HCT116 (cell line): Measurements from ENCODE around the gene MYLK2. TPM values are rescaled to one million over a fixed set of nuclear protein-coding genes. Genes with fewer than 3 reads are reported as not detected.

ENCODE experiments used
- ATAC-seq: fragments of 200-7000 bp; cut with Tn5 transposase; 2 replicates; pipeline ENCODE4 v1.9.1; 2020; ENCODE audit warnings: mild to moderate bottlenecking, moderate library complexity
- BruUV-seq: library from RNA; stranded (reverse); fragments of 400-500 nt; replicated peaks from 2 replicates; lab custom pipeline; 2021; lab: Mats Ljungman, UMichigan
- CTCF ChIA-PET: fragments of 300-600 bp; sonication (Branson Sonifier 250); formaldehyde crosslinking; loops from one replicate; lab custom pipeline; 2021; ENCODE audit warnings: antibody characterized with exemption; lab: Charles Lee
- POLR2A ChIA-PET: fragments of 300-600, 350-600 bp; sonication (Branson Sonifier 250); formaldehyde crosslinking; loops from one replicate; lab custom pipeline; 2021; ENCODE audit warnings: antibody characterized with exemption; lab: Charles Lee
- RAD21 ChIA-PET, 2 experiments: fragments of 300-600 bp; sonication (Branson Sonifier 250); formaldehyde crosslinking; loops; one replicate each; lab custom pipeline; 2023; ENCODE audit warnings: low total read pairs in 2 of 2; ENCODE audit not compliant: uncharacterized antibody in 2 of 2, unreplicated experiment in 2 of 2, low non-redundant PET in 1 of 2; lab: Charles Lee
- DNase-seq: peaks from one replicate; pipeline ENCODE4 v3.0.0-alpha.2; 2010; ENCODE audit warnings: low read depth, low spot score
- H2AFZ ChIP-seq: fragments of 200-600 bp; shearing (Covaris generic), sonication (generic); 2 replicates; pipeline ENCODE4 v1.6.1; 2017; ENCODE audit warnings: low read depth, mixed run types, mixed read lengths, antibody characterized with exemption, low read length; ENCODE audit not compliant: poor library complexity, severe bottlenecking
- H3K27ac ChIP-seq: 2 replicates; pipeline ENCODE4 v1.5.1; 2012; ENCODE audit warnings: low read depth, low read length
- H3K27me3 ChIP-seq: fragments of 200-600 bp; sonication (generic); 2 replicates; pipeline ENCODE4 v1.6.1; 2016; ENCODE audit warnings: mixed run types, low read length, mixed read lengths; ENCODE audit not compliant: insufficient read depth
- H3K36me3 ChIP-seq, 2 experiments: fragments of 200-500 bp in 1 of 2; fragments of 200-600 bp in 1 of 2; sonication (Bioruptor generic) in 1 of 2; sonication (generic) in 1 of 2; 2 replicates each; pipeline versions ENCODE4 v1.5.1 to v1.6.1; 2014 to 2016; ENCODE audit warnings: low read length in 2 of 2, inconsistent platforms in 1 of 2, mixed read lengths in 1 of 2, mixed run types in 1 of 2; ENCODE audit not compliant: insufficient read depth in 2 of 2, control insufficient read depth in 1 of 2
- H3K4me1 ChIP-seq, 2 experiments: fragments of 200-600 bp in 1 of 2; sonication (generic) in 1 of 2; 2 replicates each; pipeline versions ENCODE4 v1.5.1 to v1.6.1; 2012 to 2017; ENCODE audit warnings: low read length in 2 of 2, inconsistent platforms in 1 of 2, mild to moderate bottlenecking in 1 of 2, mixed read lengths in 1 of 2, mixed run types in 1 of 2, moderate library complexity in 1 of 2; ENCODE audit not compliant: insufficient read depth in 2 of 2, control insufficient read depth in 1 of 2
- H3K4me2 ChIP-seq: fragments of 200-600 bp; sonication (generic); 2 replicates; pipeline ENCODE4 v1.6.1; 2017; ENCODE audit warnings: mixed run types, low read length, mixed read lengths
- H3K4me3 ChIP-seq, 2 experiments: fragments of 200-600 bp in 1 of 2; sonication (generic) in 1 of 2; replicated peaks in 1 of 2; 2 replicates each; pipeline ENCODE4 v1.5.1; 2011 to 2016; ENCODE audit warnings: low read length in 2 of 2, control low read depth in 1 of 2, low read depth in 1 of 2, mild to moderate bottlenecking in 1 of 2, mixed read lengths in 1 of 2, mixed run types in 1 of 2
- H3K79me2 ChIP-seq: fragments of 200-600 bp; sonication (generic); 2 replicates; pipeline ENCODE4 v1.6.1; 2017; ENCODE audit warnings: mild to moderate bottlenecking, mixed run types, low read length, moderate library complexity, mixed read lengths; ENCODE audit not compliant: insufficient read depth
- H3K9ac ChIP-seq: fragments of 200-600 bp; sonication (generic); 2 replicates; pipeline ENCODE4 v1.6.1; 2016; ENCODE audit warnings: low read length, mixed read lengths
- H3K9me2 ChIP-seq: fragments of 200-600 bp; sonication (generic), shearing (Covaris generic); 2 replicates; pipeline ENCODE4 v1.6.1; 2017; ENCODE audit warnings: mixed run types, mild to moderate bottlenecking, moderate library complexity; ENCODE audit not compliant: insufficient read depth
- H3K9me3 ChIP-seq, 2 experiments: fragments of 200-500 bp in 1 of 2; fragments of 200-600 bp in 1 of 2; sonication (Bioruptor generic) in 1 of 2; sonication (generic) in 1 of 2; 2 replicates each; pipeline ENCODE4 v1.6.1; 2014 to 2017; ENCODE audit warnings: low read length in 2 of 2, mixed read lengths in 2 of 2, inconsistent platforms in 1 of 2, low read depth in 1 of 2, mild to moderate bottlenecking in 1 of 2, mixed run types in 1 of 2, moderate library complexity in 1 of 2; ENCODE audit not compliant: control insufficient read depth in 1 of 2, insufficient read depth in 1 of 2
- H4K20me1 ChIP-seq: fragments of 200-600 bp; sonication (generic), shearing (Covaris generic); 2 replicates; pipeline ENCODE4 v1.6.1; 2017; ENCODE audit warnings: mixed run types, mild to moderate bottlenecking, moderate library complexity; ENCODE audit not compliant: insufficient read depth
- CBX3 ChIP-seq: IDR thresholded peaks from 2 replicates; pipeline ENCODE4 v1.6.1; 2012; ENCODE audit warnings: low read depth
- CEBPB ChIP-seq: IDR thresholded peaks from 2 replicates; pipeline ENCODE4 v1.6.1; 2012; ENCODE audit warnings: low read depth
- EGR1 ChIP-seq: IDR thresholded peaks from 2 replicates; pipeline ENCODE4 v1.6.1; 2012; ENCODE audit warnings: low read depth
- EZH2 ChIP-seq: fragments of 200-600 bp; sonication (generic); IDR thresholded peaks from 2 replicates; pipeline ENCODE4 v1.6.1; 2017; ENCODE audit warnings: antibody characterized with exemption, mixed run types
- EZH2phosphoT487 ChIP-seq: fragments of 200-600 bp; IDR thresholded peaks from 2 replicates; pipeline ENCODE4 v1.6.1; 2018; ENCODE audit warnings: antibody characterized with exemption, borderline replicate concordance
- FOSL1 ChIP-seq: IDR thresholded peaks from 2 replicates; pipeline ENCODE4 v1.6.1; 2012; ENCODE audit warnings: low read depth
- JUND ChIP-seq: IDR thresholded peaks from 2 replicates; pipeline ENCODE4 v1.6.1; 2012
- POLR2A ChIP-seq: IDR thresholded peaks from 2 replicates; pipeline ENCODE4 v1.7.0; 2011; ENCODE audit warnings: borderline replicate concordance; ENCODE audit not compliant: insufficient read depth, insufficient read length; ENCODE audit errors: extremely low read depth
- POLR2AphosphoS5 ChIP-seq: IDR thresholded peaks from 2 replicates; pipeline ENCODE4 v1.6.1; 2011; ENCODE audit warnings: mild to moderate bottlenecking, low read depth, low read length, moderate library complexity
- TCF7L2 ChIP-seq: IDR thresholded peaks from 2 replicates; pipeline ENCODE4 v1.7.0; 2011; ENCODE audit warnings: borderline replicate concordance, inconsistent platforms; ENCODE audit not compliant: insufficient read depth, insufficient read length; ENCODE audit errors: extremely low read depth
- YY1 ChIP-seq: IDR thresholded peaks from 2 replicates; pipeline ENCODE4 v1.6.1; 2011; ENCODE audit warnings: low read length, low read depth, moderate library complexity, mild to moderate bottlenecking; ENCODE audit not compliant: insufficient replicate concordance; ENCODE audit errors: extremely low read depth
- ZFX ChIP-seq: fragments of 450-650 bp; IDR thresholded peaks from 2 replicates; pipeline ENCODE4 v1.6.1; 2017
- intact Hi-C: fragments of 100-400 bp; cut with micrococcal nuclease; formaldehyde crosslinking; loops from 2 replicates; pipeline ENCODE4 v1.10.0; 2022
- total RNA-seq: library from RNA; stranded (reverse); gene quantifications from one replicate; pipeline ENCODE4 v1.2.1, GENCODE V29; 2021; ENCODE audit not compliant: unreplicated experiment
- TF ChIP-seq, protein P1 (sequence below): IDR thresholded peaks from 2 replicates; pipeline ENCODE4 v1.6.1; 2012; ENCODE audit warnings: low read depth
- TF ChIP-seq, protein P2 (sequence below), 3 experiments: fragments of 200-600 bp in 1 of 3; sonication (generic) in 1 of 3; IDR thresholded peaks in 2 of 3; conservative IDR thresholded peaks in 1 of 3; 2 replicates each; pipeline ENCODE4 v1.5.1; 2012 to 2017; ENCODE audit warnings: low read depth in 2 of 3, low read length in 2 of 3, antibody characterized with exemption in 1 of 3, borderline replicate concordance in 1 of 3, control low read depth in 1 of 3, mild to moderate bottlenecking in 1 of 3, mixed read lengths in 1 of 3, mixed run types in 1 of 3, moderate library complexity in 1 of 3; ENCODE audit not compliant: insufficient read depth in 1 of 3
- TF ChIP-seq, protein P3 (sequence below): IDR thresholded peaks from 2 replicates; pipeline ENCODE4 v1.6.1; 2012
- TF ChIP-seq, protein P4 (sequence below): IDR thresholded peaks from 2 replicates; pipeline ENCODE4 v1.6.1; 2011; ENCODE audit warnings: mild to moderate bottlenecking, low read length, moderate library complexity; ENCODE audit not compliant: insufficient replicate concordance; ENCODE audit errors: extremely low read depth

The MYLK2 gene
- total RNA-seq, 1 experiment from 2014 or later = 0.34 TPM

DNA sequence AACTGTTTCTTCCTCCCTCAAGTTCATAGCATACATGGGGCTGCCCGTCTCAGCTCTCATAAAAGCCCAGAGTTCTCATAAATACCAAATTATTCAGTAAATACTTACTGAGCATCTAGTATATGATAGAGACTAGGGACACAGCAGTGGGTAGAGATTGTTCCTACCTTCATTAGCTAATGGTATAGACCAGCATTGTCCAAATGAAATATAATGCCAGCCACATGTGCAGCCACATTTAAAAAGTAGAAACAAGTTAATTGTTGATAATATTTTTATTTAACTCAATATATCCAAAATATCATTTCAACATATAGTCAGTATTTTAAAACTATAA is 52.4 kb downstream of the MYLK2 start:
- ATAC-seq = no peak
- intact Hi-C loops = no loop called here

More for the DNA sequence above, 52.4 kb downstream of the MYLK2 start:
- H2AFZ ChIP-seq = no peak overlapping the region
- H3K9me3 ChIP-seq = no peaks in the 10 kb centered on the region
- no peaks in the 10 kb centered on the region for H3K27me3 ChIP-seq
- no peak for DNase-seq
- H3K4me3 ChIP-seq = no peak overlapping the region
- no TSS peak for BruUV-seq
- ChIA-PET POLR2A (interaction anchor here (1.0 kb wide), 1 partner anchor 12 kb away, joined by 5 read pairs; no protein-coding TSS in a partner anchor), CTCF (no interaction called here), RAD21 (no interaction called here)
- no peaks in the 10 kb centered on the region for H3K79me2 ChIP-seq
- H3K9me2 ChIP-seq = no peaks in the 10 kb centered on the region
- no peaks in the 10 kb centered on the region for H3K4me1 ChIP-seq
- H4K20me1 ChIP-seq = no peaks in the 10 kb centered on the region
- TF ChIP-seq CEBPB (no peak), TCF7L2 (no peak), ZFX (no peak), EGR1 (no peak), JUND (no peak), POLR2AphosphoS5 (no peak), CBX3 (no peak), YY1 (no peak), POLR2A (no peak), EZH2phosphoT487 (no peak), EZH2 (no peak), FOSL1 (no peak)
- TF ChIP-seq, protein P1, sequence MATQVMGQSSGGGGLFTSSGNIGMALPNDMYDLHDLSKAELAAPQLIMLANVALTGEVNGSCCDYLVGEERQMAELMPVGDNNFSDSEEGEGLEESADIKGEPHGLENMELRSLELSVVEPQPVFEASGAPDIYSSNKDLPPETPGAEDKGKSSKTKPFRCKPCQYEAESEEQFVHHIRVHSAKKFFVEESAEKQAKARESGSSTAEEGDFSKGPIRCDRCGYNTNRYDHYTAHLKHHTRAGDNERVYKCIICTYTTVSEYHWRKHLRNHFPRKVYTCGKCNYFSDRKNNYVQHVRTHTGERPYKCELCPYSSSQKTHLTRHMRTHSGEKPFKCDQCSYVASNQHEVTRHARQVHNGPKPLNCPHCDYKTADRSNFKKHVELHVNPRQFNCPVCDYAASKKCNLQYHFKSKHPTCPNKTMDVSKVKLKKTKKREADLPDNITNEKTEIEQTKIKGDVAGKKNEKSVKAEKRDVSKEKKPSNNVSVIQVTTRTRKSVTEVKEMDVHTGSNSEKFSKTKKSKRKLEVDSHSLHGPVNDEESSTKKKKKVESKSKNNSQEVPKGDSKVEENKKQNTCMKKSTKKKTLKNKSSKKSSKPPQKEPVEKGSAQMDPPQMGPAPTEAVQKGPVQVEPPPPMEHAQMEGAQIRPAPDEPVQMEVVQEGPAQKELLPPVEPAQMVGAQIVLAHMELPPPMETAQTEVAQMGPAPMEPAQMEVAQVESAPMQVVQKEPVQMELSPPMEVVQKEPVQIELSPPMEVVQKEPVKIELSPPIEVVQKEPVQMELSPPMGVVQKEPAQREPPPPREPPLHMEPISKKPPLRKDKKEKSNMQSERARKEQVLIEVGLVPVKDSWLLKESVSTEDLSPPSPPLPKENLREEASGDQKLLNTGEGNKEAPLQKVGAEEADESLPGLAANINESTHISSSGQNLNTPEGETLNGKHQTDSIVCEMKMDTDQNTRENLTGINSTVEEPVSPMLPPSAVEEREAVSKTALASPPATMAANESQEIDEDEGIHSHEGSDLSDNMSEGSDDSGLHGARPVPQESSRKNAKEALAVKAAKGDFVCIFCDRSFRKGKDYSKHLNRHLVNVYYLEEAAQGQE = no peak
- TF ChIP-seq, protein P2, sequence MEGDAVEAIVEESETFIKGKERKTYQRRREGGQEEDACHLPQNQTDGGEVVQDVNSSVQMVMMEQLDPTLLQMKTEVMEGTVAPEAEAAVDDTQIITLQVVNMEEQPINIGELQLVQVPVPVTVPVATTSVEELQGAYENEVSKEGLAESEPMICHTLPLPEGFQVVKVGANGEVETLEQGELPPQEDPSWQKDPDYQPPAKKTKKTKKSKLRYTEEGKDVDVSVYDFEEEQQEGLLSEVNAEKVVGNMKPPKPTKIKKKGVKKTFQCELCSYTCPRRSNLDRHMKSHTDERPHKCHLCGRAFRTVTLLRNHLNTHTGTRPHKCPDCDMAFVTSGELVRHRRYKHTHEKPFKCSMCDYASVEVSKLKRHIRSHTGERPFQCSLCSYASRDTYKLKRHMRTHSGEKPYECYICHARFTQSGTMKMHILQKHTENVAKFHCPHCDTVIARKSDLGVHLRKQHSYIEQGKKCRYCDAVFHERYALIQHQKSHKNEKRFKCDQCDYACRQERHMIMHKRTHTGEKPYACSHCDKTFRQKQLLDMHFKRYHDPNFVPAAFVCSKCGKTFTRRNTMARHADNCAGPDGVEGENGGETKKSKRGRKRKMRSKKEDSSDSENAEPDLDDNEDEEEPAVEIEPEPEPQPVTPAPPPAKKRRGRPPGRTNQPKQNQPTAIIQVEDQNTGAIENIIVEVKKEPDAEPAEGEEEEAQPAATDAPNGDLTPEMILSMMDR (IDR thresholded peaks at IDR 0.05 in 2 of 3, conservative IDR thresholded peaks at IDR 0.05 in 1 of 3; ENCODE audit: borderline replicate concordance in 1 of 3, insufficient read depth in 1 of 3, low read depth in 2 of 3, low read length in 2 of 3) = no peak
- TF ChIP-seq, protein P3, sequence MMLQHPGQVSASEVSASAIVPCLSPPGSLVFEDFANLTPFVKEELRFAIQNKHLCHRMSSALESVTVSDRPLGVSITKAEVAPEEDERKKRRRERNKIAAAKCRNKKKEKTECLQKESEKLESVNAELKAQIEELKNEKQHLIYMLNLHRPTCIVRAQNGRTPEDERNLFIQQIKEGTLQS = no peak
- TF ChIP-seq, protein P4, sequence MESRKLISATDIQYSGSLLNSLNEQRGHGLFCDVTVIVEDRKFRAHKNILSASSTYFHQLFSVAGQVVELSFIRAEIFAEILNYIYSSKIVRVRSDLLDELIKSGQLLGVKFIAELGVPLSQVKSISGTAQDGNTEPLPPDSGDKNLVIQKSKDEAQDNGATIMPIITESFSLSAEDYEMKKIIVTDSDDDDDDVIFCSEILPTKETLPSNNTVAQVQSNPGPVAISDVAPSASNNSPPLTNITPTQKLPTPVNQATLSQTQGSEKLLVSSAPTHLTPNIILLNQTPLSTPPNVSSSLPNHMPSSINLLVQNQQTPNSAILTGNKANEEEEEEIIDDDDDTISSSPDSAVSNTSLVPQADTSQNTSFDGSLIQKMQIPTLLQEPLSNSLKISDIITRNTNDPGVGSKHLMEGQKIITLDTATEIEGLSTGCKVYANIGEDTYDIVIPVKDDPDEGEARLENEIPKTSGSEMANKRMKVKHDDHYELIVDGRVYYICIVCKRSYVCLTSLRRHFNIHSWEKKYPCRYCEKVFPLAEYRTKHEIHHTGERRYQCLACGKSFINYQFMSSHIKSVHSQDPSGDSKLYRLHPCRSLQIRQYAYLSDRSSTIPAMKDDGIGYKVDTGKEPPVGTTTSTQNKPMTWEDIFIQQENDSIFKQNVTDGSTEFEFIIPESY = no peak
- no peak overlapping the region for H3K9ac ChIP-seq
- H3K27ac ChIP-seq = no peak overlapping the region
- no peaks in the 10 kb centered on the region for H3K36me3 ChIP-seq
- no peak overlapping the region for H3K4me2 ChIP-seq
